HG02759 (cell line): ENCODE results near the gene ID3.

Experiments used
- ATAC-seq: cut with Tn5 transposase; IDR thresholded peaks from one replicate; pipeline ENCODE4 v1.9.1; 2021; ENCODE audit warnings: mild to moderate bottlenecking, moderate library complexity; ENCODE audit not compliant: unreplicated experiment

Gene ID3

DNA sequence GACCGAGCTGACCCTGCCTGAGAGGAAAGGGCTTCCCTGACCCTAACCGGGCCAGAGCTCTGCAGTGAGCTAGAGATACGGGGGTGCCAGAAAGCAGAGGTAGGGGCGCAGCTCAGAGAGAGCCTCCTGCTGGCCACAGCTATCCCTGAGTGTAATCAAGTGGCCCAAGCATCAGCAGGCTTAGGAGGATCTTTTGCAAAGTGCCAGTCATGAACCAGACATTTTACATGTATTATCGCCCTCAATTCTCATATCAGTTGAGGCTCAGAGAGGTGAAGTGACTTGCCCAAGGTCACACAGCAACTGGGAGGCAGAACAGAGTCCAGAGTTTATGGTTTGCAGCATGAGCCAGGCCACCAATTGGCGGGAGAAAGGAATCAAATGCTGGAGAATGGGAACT, 7.0 kb upstream of the ID3 start:
- no peak for ATAC-seq

DNA sequence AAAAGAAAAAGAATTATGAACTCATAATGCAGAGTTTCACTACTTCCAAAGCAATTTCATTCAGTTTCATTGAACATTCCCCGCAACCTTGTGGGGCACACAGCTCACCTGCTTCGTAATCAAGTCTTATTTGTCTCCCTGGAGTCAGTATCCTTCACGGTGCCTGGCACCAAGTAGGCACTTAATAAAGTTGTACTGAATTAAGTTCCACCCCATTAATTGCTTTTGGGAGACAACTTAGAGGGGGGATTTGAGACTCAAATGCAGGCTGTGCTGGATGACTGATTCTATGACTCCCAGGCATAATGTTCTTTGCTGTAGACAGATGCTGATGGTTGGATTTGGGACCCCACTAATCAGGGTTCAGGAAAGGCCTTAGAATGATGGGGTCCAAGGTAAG, 6.5 kb upstream of the ID3 start:
- ATAC-seq = no peak

DNA sequence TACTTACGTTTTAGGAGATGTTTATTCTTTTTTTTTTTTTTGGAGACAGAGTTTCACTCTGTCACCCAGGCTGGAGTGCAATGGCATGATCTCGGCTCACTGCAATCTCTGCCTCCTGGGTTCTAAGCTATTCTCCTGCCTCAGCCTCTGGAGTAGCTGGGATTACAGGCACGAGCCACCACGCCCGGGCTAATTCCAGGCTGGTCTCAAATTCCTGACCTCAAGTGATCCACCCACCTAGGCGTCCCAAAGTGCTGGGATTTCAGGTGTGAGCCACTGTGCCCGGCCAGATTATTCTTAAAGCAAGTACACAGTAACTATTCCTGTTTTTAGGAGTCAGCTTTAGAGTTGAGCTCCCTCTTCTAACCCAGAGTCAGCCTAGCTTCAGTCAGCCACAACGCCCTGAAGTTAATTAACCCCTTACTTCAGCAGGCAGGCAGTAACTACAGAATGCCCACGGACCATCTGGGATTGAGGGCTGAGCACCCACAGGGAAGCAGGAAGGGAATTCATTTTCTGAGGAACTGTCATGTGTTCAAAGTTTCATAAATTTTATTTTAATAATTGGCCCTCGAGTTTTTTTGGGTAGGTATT, 5.3 kb upstream of the ID3 start:
- ATAC-seq = no peak

DNA sequence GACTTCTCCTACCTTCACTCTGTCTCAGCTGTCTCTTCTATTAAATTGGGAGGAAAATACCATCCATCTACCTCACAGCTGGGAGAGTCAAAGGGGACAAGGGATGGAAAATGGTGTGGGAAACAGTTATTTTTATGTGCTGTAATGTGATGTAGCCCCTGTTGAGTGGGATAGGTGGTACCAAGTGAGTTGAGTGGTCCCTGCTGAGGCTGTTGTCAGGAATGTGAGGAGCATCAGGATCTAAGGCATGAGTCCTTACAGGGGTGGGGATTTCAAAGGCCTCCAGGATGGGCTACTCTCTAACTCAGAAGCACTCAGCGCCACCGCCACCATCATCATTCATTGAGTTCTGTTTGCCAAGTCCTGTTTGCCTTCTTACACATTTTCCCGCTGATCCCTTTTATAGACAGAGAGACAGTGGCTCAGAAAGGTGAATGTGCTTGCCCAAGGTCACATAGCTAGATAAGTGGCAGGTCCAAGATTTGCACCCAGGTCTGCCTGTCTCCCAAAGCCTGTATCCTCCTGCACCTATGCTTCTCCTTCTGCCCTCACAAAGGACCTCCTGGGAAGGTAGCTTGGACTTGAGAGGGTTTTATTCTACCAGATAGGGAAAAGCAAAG, 4.6 kb upstream of the ID3 start:
- ATAC-seq = no peak

DNA sequence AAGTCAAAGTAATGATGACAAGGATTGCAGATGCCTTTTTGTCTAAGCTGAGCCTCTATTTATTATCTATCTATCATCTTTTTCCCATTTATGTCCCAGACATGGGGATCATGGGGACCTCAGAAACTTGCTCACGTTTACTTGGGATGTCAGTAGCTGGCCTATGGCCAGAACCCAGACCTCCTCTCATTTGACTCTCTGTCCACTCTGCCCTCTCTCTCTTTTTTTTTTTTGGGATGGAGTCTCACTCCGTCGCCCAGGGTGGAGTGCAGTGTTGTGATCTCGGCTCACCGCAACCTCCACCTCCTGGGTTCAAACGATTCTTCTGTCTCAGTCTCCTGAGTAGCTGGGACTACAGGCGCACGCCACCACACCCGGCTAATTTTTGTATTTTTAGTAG, 3.7 kb upstream of the ID3 start:
- no peak for ATAC-seq

DNA sequence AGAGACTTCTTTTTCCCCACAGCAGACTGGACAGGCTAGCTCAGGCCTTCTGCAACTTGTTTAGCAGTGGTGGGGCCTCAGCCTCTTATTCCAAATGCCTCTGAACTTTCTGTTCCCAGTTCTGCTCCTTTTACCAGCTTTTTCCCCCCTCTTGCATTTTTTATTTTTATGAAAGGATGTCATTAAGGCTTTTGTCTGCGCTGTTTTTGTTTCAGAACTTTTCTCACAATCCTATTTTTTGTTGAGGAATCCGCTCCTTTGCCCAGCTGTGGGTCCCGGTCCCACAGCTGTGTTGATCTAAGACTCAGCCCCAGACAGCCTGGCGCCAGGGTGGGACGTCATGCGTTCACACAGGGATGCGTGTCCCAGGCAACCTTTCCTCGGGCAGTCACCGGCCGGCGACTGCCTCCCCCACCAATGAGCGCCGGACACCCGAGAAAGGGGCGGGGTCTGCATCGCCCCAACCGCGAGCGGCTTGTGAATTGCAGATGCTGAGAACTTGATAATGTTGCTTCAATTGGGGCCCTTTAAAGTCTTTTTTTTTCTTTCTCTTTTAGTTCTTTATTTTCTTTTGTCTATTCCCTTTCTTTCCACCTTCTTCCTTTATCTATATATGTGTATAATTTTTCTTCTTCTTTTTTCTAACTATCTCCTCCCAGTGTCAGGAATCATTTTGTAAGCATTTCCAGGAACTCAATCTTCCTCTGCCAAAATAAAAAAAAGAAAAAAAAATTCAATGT, 3.0 kb upstream of the ID3 start:
- no peak for ATAC-seq

DNA sequence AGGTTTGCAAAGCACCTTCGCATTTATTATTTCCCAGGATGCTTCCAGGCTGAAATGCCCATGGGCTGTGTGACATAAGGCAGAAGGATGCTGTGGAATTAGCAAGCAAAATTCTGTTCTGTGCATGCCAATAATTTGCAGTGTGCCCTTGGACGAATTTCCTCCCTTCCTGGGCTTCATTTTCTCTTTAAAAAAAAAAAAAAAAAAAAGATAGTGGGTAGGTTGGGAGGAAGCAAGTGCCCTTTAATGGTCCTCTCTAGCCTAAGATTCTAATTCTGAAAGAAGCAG, 2.5 kb upstream of the ID3 start:
- ATAC-seq = no peak

DNA sequence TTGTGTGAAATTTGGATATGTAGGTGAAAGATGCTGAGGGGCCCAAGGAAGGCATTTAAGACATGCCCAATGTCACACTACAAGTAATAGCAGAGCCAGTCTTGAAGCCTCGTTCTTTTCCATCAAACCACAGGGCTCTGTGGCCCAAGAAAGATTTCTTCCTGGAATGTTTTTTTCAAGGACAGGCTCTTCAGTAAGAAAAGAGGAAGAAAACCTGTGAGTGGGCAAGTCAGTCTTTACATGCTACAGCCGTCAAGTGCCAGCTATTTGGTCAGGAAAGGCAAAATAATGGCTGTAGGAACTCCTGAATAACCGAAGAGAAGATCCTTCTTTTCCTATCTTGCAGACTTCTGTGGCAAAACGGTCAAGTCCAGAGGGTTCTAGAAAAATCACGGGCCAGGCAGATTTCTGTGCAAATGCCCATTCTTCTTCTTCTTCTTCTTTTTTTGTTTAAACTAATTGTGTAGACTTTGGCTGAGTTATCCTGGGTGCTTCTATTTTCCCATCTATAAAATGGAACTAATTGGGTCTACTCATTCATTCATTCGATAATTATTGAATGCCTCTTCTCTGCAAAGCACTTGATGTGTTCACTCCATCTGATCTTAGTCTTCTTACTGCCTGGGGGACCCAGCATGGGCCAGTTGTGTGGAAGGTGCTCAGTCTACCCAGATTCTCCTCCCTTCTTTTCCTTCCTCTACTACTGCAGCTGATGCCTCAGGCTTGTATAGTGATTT, 1.9 kb upstream of the ID3 start:
- ATAC-seq = no peak

DNA sequence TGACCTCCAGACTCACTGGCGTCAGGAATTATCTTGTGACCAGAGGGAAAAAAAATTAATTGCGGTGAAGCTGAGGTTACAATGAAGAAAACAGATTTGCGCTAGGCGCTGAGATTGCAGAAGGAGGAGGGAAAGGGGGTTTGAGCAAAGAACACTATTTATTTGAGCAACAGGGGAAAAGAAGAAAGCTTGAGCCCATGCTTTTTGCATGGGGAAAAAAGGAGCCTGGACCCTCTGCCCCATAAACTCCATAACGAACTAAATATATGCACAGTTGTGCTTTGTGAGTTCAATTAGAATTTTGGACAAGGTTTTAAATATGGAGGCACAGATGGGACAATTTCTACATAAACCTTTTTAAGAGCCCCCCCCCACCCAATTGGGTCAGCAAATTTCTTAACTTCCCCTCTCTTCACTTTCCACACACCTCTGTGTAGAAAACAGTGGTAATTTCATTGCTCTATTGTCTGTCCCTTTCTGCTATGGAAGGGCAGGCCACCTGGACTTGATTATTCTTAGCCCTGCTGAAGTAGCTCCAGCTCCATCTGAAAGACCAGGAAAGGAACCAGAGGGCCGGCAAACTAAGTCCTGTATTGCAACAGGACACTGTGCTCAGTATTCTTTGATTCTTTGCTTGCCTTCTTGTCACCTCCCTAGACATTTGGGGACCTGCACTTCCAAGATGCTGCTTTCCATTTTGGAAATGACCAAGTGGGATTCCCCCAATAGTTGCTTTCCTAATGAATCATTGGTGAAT, 862 bp upstream of the ID3 start:
- no peak for ATAC-seq

DNA sequence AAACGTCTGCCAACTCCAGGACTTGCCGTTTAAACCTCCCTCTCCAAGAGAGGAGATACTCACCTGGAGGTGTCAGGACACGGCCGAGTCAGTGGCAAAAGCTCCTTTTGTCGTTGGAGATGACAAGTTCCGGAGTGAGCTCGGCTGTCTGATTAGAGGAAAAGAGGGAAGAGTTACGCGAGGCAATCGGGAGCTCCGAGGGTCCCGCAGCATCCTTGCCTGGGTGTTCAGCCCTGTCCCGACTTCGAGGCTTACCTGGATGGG, 497 bp downstream of the ID3 start:
- no peak for ATAC-seq

DNA sequence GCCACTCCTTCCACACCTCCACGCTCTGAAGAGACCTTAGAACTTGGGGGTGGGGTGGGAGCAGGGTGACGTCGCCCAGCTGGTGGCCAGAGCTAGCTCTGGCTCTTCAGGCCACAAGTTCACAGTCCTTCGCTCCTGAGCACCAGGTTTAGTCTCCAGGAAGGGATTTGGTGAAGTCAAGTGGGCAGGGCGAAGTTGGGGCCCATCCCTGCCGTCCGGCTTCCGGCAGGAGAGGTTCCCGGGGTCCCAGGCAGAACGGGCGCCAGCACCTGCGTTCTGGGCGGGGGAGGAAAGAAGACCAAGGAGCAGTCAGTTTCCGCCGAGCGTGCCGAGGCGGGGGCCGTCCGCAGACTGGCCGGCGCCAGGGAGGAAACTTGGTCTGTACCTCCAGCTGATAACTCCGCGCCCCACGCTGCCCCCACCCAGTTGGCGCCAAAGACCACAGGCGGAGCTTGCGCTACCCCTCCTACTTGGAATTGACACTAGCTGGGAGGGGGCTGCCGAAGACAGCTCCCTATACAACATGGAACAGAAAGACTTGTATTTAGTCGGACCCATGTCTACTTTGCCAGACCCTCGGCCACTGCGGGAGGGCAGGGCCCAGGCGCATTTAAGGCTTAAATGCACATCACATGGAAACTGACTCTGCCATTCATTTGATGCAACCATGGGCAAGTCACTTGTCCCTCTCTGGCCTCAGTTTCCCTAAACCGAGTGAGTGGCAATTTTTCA, 995 bp downstream of the ID3 start:
- ATAC-seq = no peak

DNA sequence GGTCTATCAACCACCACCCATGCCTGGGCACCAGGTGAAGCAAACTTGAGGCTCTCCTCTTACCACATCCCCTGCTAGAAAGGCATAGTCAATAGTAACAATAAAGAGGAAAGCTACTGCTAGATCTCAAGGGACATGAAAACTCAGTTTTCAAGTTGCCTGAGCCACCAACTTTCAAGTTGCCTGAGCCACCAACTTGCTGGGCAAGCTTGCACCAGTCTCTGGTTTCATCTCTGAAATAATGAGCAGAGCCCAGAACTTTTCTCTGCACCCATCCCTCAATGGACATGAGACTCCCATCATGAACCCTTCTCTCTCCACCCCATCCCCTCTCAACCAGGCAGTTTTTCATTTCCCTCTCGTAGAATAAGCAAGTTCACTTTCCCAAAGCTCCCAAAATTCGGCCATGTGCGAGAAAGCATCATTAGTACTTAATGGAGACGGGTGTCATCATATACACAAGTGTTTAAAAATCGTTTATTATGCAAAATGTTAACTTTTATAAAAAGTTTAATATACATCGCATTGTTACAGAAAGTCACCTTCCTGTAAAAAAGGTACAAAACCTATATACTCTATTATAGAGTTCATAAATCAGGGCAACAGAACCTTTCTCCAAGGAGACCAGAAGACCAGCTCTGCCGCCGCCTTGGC, 1.7 kb downstream of the ID3 start:
- no peak for ATAC-seq

DNA sequence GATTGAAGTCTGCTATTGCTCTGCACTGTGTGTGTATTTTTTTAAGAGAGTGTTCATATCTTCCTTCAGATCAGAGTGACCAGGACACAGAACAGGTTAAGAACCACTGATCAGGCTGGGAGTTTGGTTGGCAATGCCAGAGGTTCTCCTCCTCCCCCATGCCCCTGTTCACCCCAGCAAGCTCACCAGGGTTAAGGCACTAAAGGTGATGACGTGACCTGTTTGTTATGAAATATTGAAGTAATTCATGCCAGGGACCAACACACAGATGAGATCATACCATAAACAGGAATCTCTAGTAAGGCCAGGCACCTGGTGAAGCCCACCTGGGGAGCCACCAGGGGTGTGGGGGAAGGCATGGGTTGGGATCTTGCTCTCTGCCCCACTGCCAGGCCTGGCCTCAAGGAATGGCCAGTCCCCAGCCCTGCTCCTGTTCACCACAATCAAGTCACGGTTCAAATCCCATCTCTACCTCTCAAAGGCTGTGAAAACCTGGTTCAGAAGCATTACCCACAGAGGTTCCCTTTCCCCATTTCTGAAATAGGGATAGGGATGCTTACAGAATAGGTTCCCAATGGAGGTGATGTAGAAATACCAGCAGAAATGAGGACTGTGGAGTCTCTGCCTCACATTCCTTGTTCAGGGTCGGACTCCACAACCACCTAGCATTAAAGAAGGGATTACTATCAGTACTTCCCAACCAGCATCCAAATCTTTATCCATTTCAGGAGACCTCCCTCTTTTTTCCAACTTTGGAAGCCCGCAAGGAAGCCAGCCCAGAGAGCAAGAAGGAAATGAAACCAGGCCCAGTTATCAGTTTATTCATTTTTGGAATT, 2.4 kb downstream of the ID3 start:
- no peak for ATAC-seq

DNA sequence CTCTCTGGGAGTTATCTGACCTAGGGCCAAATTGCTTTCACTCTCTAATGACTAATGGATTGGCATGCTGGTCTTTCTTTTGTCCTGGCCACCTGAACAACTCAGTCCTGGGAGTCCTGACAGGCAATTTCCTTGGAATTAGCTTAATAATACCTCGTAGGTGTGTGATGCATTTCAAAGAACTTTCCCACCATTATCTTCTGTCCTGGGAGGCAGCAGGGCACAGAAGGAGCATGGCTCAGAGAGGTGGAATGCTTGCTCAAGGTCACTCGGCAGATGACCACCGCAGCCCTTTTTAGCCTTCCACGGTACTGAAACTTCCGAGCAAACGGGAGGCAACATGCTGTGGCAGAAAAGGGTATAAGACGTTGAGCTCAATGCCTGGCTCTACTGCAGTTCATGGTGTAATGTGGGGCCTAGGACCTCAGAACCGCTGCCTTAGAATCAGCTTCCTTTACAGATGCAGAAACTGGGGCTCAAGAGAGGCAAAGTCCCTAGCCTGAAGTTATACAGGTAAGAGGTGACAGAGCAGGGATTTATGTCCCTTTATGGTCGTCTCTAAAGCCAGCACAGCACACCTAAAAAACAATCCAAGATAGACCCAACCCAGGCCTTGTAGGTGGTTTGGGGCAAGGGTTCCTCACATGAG, 3.2 kb downstream of the ID3 start:
- no peak for ATAC-seq

DNA sequence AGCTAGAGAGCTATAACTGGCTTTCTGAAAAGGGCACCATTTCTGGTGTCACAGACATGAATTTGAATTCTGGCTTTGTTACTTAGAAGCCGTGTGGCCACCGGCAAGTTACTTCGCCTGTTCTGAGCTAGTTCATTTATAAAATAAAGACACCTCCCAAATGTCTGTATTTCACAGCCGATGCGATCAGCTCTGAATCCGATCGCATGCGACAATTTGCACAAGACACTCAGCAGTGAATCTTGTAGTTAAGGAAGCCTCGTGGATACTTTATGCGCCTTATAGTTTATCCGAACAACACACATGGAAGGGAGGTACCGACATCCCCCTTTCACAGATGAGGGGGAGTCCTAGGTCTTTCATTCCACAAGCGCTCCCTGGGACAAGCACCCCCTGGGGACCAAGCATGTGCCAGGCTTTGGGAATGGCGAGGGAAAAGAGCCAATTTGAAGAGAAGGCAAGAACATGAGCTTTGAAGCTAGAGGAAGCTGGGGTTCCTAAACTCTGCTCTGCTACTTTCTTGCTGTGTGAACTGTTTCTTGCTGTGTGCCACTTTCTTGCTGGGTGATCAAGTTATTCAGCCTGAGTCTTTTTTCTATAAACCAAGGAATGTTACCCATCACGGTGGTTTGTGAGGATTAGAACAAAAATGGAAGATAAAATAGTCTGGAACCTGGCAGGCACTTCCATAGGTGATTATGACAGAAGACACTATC, 3.9 kb downstream of the ID3 start:
- no peak for ATAC-seq

DNA sequence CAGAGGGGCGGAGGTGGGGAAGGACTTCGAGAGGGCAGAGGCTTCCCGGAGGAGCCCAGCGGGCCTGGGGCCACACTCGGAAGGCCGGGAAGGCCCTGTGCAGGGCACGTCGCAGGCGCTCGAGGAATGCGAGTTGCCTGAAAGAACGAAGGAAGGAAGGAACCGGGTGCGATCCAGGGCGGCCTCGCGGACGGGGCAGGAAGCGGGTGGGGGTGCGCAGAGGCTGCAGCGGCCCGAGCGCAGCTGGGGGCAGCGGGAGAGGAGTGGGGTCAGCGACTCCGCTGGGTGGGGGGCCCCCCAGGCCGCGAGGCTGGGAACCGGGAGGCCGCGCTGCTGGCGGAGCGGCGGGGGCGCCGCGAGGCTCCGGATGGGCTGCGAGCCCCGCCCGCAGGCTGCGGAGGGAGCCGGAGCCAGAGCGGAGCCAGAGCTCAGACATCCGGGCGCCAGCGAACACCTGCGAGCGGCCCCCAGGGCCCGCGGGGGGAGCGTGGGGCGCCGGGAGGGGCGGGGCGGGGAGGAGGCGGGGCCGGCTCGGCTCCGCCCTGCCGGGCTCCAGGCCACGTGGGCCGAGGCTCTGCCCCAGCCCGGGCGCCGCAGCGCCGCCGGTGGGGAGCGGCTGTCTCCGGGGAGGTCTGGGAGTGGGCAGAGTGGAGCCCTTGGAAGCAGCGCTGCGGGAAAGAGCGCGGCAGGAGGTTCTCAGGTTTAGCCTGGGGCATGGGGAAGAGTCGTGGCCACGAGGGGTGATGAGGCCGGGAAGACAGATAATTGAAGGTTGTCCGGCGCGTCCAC, 4.6 kb downstream of the ID3 start:
- peak; percentile 63 for ATAC-seq

DNA sequence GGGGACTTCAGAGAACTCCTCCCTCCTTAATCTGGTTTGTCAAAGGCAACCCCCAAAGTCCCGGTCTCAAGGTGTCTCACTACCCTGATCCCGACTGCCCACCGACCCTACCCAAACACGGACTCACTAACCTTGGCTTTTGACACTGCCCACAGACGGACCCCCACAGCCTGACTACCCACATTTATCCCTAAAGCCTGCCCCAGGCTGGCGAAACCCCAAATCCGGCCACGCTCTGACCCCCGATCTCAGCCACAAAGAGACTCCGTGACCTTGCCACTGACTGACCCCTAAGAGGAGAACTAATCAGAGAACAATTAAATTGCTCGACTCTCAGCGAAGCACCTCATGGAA, 5.2 kb downstream of the ID3 start:
- no peak for ATAC-seq
